ENCODE measurements around the gene ZDHHC1.
"Not testable (repeated sequence)": the region's sequence is repeated elsewhere in the genome, so short reads cannot be mapped to it uniquely, and the experiment has no call there.

Gene ZDHHC1

DNA sequence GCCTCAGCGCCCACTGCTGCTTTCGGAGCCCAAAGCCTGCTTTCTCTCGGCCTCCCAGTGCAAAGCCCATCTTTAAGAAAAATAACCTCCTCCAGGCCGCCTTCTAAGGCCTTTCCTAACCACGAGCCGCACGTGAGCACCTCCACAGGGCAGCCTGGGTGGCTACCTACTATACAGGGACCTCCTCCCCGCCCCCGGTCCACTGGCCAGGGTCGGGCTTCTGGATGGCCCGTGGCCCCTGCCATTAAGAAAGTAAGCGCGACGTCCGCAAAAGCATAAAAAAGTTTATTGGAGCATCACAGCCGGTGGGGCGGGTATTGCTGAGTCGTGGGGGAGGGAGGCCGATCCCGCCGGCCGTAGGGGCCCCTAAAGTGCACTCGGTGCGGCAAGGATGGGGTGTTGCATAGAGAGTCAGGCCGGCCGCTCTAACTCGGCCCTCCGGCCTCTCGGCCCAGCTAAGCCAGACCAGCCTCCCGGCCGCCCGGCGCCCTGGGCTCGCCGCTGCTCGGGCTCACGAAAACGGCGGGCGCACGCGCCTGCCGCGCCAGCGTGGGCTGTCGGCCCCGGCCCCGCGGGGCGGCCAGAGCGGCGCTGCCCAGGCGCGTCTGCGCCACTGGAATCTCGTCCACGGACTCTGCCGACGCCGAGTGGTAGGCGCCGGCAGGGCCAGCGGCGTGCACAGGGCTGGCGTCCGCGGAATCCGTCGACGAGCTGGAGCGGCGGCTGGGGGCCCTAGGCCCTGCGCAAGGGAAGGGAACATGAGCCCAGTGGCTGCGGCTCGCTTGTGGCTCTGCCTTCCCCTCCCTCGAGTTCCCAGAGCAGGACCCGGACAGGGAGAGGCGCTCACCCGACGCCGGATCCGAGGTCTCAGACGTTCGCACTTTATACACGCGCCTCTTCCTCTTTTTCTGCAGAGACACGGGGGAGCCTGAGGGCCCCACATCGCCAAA, 21.8 kb downstream of the ZDHHC1 start:
- DNase-seq (ENCODE audit: low read depth, low spot score) = no peak

DNA sequence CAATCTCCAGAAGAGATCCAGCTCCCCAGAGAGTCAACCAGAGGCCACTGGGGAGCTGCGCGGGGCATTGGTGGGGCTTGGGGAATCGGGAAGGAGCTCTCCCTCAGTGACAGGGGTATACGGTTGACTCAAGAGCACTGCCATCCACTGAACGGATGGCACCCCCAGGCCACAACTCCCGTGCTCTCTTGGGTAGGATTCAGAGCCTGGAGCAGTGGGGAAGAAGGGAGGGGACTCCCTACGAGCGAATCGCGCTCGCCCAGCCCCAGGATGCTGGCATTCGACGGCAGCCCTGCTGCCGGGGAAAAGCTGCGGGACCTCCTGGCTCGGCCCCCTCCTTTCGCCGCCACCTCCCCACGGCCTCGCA, 22.5 kb downstream of the ZDHHC1 start:
- DNase-seq (ENCODE audit: low read depth, low spot score) = no peak

- DNase-seq (ENCODE audit: low read depth, low spot score) = no peak
Observed at GRCh38 chr16:67393111-67393787, 23.0 kb downstream of the ZDHHC1 start, which contains the start of gene TPPP3. TPPP3 (minus strand) TSS chr16:67393498; CDS start chr16:67391111, 2,387 bp downstream.

DNA sequence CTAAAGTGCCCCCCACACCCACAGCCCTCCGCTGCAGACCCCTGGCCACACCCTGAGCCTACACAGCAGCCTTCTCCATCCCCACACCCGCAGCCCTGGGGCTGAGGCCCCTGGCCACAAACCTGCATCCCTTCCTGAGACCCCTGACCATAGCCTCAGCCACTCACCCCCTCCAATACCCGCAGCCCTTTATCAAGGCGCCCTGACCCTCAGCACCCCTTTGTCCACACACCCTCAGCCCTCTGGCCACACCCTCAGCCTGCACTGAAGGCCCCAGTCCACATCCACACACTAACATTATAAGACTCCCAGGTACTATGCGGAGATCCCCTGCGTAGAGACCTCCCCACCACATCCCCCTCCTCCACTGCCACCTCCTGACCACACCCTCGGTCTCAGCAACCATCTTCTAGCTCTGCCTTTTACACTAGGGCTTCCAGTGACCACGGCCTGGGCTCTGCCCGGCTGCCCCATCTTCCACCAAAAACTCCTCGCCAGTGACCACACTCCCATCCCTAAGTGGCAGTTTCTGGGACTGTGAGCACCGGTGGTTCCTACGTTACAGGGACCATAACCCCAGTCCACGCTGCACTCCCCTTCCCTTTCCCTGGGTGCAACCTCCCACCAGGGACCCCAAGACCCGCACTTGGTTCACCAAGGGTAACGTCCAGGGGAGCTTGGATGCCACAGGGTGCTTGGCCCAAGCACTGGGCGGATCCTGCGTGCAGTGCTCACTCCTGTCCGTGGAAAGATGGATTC, 23.8 kb downstream of the ZDHHC1 start:
- DNase-seq (ENCODE audit: low read depth, low spot score) = no peak

- DNase-seq (ENCODE audit: low read depth, low spot score) = no peak
Observed at GRCh38 chr16:67391424-67392300, 24.6 kb downstream of the ZDHHC1 start.

- no peak for DNase-seq (ENCODE audit: low read depth, low spot score)
Observed at GRCh38 chr16:67390816-67391423, 25.4 kb downstream of the ZDHHC1 start.

DNA sequence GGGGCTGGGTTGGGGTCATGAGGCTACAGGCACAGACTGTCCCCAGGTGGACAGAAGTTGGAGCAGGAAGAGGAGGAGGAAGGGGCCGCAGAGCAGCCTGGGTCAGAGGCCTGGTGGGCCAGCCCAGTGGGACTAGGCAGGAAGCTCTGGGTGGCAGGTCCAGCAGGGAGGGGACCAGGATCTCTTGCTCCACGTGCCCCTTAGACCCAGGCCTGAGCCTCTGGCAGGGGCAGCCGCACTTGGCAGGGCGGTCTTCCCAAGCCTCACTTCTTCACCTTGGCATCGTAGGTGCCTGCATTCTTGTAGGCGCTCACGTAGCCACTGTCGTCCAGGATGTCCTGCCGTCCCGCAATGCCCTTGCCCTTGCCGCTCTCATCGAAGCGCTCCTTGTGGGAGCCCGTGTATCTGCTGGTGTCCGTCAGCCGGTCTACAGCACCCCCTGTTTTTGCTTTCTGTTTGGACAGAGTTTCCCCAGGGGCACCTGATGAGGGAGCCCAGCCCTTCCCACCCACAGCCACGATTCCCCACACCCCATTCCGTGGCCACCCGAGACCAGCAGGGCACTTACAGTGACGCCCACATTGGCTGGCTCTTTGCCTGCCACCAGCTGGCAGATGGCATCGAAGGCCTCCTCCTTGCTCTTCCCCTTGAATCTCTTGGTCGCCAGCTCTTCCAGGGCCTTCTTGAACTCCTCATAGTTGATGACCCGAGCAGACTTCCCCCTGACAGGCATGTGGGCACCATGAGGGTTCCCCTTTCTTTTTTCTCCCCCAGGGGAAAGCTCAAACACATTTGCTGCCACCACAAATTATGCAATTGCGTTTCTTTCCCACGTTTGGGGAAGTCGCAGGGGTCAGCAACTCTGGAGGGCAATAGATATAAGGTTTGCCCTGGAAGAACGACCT, 26.1 kb downstream of the ZDHHC1 start:
- DNase-seq (ENCODE audit: low read depth, low spot score) = no peak

DNA sequence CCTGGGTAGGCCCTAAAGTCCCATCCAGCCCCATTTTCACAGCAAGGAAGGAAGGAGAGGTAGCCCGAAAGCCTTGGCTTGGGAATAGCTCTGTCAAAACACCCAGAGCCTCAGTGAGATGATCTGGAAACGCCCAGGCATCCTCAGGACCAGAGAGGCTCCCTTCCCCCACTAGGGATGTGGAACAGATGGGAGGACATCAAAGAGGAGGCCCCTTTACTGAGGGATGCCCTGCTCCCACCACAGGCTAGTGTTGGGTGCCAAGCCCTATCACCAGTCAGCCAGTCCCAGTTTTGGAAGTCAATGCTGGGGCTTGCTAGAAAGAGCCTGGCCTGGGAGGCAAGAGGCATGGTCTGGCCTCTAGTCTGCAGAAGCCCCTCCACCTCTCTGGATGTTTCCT, 27.7 kb downstream of the ZDHHC1 start:
- no peak for DNase-seq (ENCODE audit: low read depth, low spot score)

DNA sequence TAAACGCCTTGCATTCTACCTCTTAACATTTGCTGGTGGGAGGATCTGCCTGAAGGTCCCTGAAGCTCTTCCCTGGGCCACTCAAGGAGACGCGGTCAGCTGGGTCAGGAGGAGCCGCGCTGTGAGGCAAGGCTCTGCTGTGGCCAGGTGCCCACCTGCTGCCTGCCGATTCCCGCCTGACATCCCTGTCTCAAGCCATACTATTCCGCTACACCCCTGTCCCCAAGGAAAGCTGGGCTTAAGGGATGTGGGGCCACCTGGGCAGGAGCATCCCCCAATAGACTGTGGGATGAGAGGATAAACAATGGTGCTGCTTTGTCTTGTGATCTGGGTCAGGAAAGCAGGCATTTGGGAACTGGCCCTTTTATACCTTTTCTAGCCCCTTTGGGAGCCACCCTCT, 28.1 kb downstream of the ZDHHC1 start:
- no peak for DNase-seq (ENCODE audit: low read depth, low spot score)

GRCh38 chr16:67387479-67388079, 28.7 kb downstream of the ZDHHC1 start:
- DNase-seq (ENCODE audit: low read depth, low spot score) = no peak

DNA sequence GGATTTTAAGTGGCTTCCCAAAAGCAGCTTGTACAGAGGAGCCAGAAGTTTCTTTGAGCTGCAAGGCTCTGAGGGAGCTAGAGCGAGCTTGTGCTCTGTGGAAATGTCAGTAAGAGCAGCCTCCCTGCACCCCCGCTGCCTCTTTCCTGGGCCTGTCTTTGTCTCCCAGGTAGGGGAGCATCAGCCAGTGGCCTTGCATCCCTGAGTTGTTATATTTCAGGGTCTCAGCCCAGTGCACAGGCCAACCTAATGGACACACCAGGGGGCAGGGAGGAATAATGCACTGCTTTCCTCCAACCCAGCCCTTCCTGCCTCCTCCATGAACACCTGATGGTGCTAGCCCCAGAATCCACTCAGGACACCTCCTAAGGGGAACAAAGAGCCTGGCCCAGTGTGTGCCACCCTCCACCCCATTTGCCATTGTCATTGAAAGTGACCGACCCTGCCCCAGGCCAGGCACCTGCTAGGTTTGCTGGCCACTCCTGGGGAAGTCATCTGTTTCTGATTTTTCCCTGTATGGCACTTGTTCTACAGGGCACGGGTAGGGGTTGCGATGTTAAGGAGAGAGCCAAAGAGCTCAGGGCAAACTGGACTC, 29.3 kb downstream of the ZDHHC1 start:
- DNase-seq (ENCODE audit: low read depth, low spot score) = no peak

- DNase-seq (ENCODE audit: low read depth, low spot score) = no peak
Observed at GRCh38 chr16:67384778-67385510, 31.3 kb downstream of the ZDHHC1 start.

- DNase-seq (ENCODE audit: low read depth, low spot score) = no peak
Observed at GRCh38 chr16:67383284-67383683, 33.0 kb downstream of the ZDHHC1 start.

DNA sequence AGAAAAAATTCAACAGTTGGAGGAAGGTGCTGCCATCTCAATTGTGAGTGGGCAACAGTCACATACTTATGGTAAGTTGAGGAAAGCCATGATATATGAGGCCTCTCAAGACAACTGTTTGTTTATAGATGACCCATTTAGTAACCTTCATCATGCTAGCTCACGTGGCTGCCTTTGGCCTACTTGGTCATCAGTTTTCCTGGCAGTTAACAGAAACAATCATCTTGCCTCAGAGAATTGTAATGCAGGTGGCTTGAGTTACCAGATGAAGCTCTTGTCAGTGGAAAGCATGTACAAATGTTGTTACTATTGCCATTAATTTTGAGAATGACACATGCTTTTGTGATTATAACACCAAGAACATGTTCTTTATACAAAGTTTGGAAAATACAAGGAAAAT, 37.6 kb downstream of the ZDHHC1 start:
- no peak for DNase-seq (ENCODE audit: low read depth, low spot score)

GRCh38 chr16:67376012-67376411, 40.3 kb downstream of the ZDHHC1 start:
- not testable (repeated sequence) for DNase-seq (ENCODE audit: low read depth, low spot score)

- DNase-seq (ENCODE audit: low read depth, low spot score) = no peak
Observed at GRCh38 chr16:67372664-67373063, 43.6 kb downstream of the ZDHHC1 start.

DNA sequence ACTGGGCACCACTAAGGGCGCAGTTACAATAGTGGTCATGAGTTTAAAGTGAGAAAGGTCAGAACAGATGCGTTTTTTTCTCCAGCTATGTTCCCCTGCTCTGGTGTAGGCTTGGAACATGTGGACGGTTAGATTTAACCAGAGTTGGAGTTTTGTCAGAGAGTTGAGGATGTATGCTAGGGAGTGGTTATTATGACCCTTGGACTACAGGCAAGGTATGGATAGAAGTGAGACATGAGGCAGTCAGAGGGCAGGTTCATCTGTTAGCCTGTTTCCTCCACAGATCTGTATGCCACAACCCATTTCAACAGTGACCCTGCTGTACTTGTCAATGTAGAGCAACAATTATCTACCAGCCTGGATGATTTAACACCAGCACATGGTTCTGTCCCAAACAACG, 45.6 kb downstream of the ZDHHC1 start:
- no peak for DNase-seq (ENCODE audit: low read depth, low spot score)

DNA sequence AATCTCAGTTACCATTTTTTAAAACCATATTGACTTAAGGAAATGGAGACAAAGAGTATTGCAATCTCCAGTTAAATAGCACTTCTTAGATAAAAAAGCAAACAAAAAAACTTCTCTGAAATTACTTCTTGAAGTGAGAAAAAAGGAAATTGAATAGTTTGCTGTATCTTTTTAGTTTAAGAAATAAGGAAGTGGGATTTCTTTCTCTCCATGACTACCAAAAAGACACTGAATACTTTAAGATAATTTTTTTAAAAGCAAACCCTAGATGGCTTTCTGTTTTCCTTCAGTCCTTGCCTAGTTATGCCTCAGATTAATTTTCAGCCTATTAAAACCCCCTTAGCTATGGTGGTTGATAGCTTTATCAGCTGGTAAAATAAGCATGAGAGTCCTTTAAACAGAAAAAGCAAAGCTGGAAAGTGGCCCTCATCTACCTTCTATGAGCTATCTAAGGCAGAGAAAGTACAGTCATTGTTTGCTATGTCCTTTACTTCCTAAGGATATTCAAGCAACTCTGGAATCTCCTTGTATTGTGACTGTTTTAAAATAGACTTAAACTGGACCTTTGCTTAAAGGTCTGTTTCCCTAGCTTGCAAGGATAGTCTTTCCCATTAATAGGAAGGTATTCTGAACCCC, 51.6 kb downstream of the ZDHHC1 start:
- no peak for DNase-seq (ENCODE audit: low read depth, low spot score)

Data from iPS DF 19.7 (cell line).